ENCODE results near the gene GNAI1. TPM values are rescaled to one million over a fixed set of nuclear protein-coding genes. Genes with fewer than 3 reads are reported as not detected.

Gene GNAI1
- total RNA-seq, 1 experiment from 2014 or later: 20.5 TPM

DNA sequence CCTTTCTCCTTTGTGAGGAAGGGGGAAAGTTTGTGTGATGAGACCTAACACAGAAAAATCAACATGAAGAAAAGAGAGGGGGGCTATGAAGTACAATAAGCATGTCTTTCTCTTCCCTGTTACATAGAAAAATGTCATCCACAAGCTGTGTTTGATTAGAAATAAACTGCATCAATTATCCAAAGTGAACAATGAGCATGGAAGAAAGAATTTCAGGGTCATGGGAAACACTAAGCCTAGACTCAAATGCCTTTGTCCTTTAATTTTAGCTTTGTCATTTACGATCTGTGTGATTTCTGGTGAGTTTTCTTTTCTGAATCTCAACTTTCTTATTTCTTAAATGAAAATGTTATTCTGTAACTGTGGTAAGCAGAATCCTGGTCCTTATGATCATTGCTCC lies 121.0 kb downstream of the GNAI1 start:
- CTCF ChIA-PET: no interaction called here

DNA sequence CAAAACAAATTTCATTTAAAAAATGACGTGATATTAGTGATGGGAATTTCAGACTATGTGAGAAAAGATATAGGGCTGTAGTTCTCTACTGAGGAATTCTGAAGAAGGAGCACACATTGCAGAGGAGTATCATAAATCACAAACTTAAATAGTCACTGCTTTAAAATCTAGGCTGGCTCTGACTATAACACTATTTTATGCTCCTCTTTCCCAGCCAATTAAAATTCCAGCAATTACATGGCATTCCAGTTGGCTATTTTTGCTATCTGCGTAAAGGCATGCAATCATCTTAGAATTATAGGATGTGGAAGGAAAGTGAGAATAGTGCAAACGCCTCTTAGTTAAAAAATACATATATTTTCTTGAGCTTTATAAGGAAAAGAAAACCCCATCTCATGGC lies 123.1 kb downstream of the GNAI1 start:
- no peak overlapping the region for H3K4me3 Mint-ChIP-seq (ENCODE audit: low read depth, unreplicated experiment)
- no peaks in the 10 kb centered on the region for H3K36me3 Mint-ChIP-seq (ENCODE audit: insufficient read depth, unreplicated experiment)
- no peak for DNase-seq
- H3K27ac Mint-ChIP-seq (ENCODE audit: unreplicated experiment): no peak overlapping the region
- no TSS peak for BruUV-seq (replicated peaks)
- intact Hi-C loops (cut with micrococcal nuclease; ENCODE audit: unreplicated experiment): no loop called here
- no peaks in the 10 kb centered on the region for H3K9me3 Mint-ChIP-seq (ENCODE audit: low read depth, unreplicated experiment)
- CTCF ChIA-PET: no interaction called here
- H3K27me3 Mint-ChIP-seq (ENCODE audit: unreplicated experiment): no peaks in the 10 kb centered on the region
- TF ChIP-seq, protein P1, sequence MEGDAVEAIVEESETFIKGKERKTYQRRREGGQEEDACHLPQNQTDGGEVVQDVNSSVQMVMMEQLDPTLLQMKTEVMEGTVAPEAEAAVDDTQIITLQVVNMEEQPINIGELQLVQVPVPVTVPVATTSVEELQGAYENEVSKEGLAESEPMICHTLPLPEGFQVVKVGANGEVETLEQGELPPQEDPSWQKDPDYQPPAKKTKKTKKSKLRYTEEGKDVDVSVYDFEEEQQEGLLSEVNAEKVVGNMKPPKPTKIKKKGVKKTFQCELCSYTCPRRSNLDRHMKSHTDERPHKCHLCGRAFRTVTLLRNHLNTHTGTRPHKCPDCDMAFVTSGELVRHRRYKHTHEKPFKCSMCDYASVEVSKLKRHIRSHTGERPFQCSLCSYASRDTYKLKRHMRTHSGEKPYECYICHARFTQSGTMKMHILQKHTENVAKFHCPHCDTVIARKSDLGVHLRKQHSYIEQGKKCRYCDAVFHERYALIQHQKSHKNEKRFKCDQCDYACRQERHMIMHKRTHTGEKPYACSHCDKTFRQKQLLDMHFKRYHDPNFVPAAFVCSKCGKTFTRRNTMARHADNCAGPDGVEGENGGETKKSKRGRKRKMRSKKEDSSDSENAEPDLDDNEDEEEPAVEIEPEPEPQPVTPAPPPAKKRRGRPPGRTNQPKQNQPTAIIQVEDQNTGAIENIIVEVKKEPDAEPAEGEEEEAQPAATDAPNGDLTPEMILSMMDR (IDR thresholded peaks at IDR 0.05; ENCODE audit: unreplicated experiment): no peak
- H3K4me1 Mint-ChIP-seq (ENCODE audit: low read depth, unreplicated experiment): no peaks in the 10 kb centered on the region

More for the DNA sequence above, 121.0 kb downstream of the GNAI1 start:
- no peak for DNase-seq
- H3K27me3 Mint-ChIP-seq (ENCODE audit: unreplicated experiment): no peaks in the 10 kb centered on the region
- no peaks in the 10 kb centered on the region for H3K36me3 Mint-ChIP-seq (ENCODE audit: insufficient read depth, unreplicated experiment)
- H3K9me3 Mint-ChIP-seq (ENCODE audit: low read depth, unreplicated experiment): peaks cover under 1% of the 10 kb centered on the region
- intact Hi-C loops (cut with micrococcal nuclease; ENCODE audit: unreplicated experiment): no loop called here
- TF ChIP-seq, protein P1 (IDR thresholded peaks at IDR 0.05; ENCODE audit: unreplicated experiment): no peak
- BruUV-seq (replicated peaks): no TSS peak
- no peaks in the 10 kb centered on the region for H3K4me1 Mint-ChIP-seq (ENCODE audit: low read depth, unreplicated experiment)
- no peak overlapping the region for H3K4me3 Mint-ChIP-seq (ENCODE audit: low read depth, unreplicated experiment)
- no peak overlapping the region for H3K27ac Mint-ChIP-seq (ENCODE audit: unreplicated experiment)

DNA sequence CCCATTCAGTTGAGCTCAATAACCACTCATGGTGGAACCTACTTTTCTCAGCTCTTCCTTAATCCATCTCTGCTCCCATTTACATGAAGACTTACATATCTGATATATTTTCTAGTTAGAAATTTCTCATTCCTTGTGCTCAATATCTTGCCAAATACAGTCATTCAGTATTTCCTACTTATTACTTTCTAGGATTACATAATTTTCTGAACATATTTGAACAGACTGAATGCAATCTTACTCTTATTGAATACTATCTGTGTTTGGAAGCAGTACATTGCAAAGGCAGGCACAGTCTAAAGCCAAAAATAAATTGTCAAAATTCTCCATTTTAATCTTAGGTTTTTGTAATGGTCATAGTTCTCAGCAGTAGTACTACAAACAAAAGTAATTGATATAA lies 126.0 kb downstream of the GNAI1 start:
- no TSS peak for BruUV-seq (replicated peaks)

DNA sequence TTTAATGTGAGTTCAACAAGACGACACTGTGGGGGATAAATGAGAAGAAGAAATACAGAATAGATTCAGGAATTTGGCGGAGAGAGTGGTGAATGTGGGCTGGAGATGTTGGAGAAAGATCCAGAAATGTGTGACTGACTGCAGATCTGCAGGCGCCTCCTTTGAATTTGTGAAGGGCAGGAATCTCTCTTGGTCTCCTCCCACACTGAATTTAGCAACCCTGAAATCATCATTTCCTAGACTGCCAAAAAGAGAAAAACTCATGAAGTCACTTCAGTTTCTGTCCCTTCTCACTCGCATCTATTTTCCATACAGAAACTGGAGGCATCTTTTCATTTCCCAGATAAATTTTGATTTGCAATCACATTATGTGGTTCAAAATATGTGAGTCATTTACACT lies 128.7 kb downstream of the GNAI1 start:
- Mint-ChIP-seq H3K27me3 (ENCODE audit: unreplicated experiment) (no peaks in the 10 kb centered on the region), H3K9me3 (ENCODE audit: low read depth, unreplicated experiment) (no peaks in the 10 kb centered on the region), H3K4me1 (ENCODE audit: low read depth, unreplicated experiment) (no peaks in the 10 kb centered on the region), H3K4me3 (ENCODE audit: low read depth, unreplicated experiment) (no peak overlapping the region), H3K36me3 (ENCODE audit: insufficient read depth, unreplicated experiment) (no peaks in the 10 kb centered on the region), H3K27ac (ENCODE audit: unreplicated experiment) (no peak overlapping the region)
- DNase-seq: no peak
- no TSS peak for BruUV-seq (replicated peaks)
- TF ChIP-seq, protein P1 (IDR thresholded peaks at IDR 0.05; ENCODE audit: unreplicated experiment): no peak
- CTCF ChIA-PET: no interaction called here
- intact Hi-C loops (cut with micrococcal nuclease; ENCODE audit: unreplicated experiment): no loop called here

More for the DNA sequence above, 126.0 kb downstream of the GNAI1 start:
- no peak overlapping the region for H3K4me3 Mint-ChIP-seq (ENCODE audit: low read depth, unreplicated experiment)
- H3K27me3 Mint-ChIP-seq (ENCODE audit: unreplicated experiment): no peaks in the 10 kb centered on the region
- H3K4me1 Mint-ChIP-seq (ENCODE audit: low read depth, unreplicated experiment): no peaks in the 10 kb centered on the region
- H3K27ac Mint-ChIP-seq (ENCODE audit: unreplicated experiment): no peak overlapping the region
- CTCF ChIA-PET: no interaction called here
- H3K36me3 Mint-ChIP-seq (ENCODE audit: insufficient read depth, unreplicated experiment): no peaks in the 10 kb centered on the region
- DNase-seq: no peak
- TF ChIP-seq, protein P1 (IDR thresholded peaks at IDR 0.05; ENCODE audit: unreplicated experiment): no peak
- intact Hi-C loops (cut with micrococcal nuclease; ENCODE audit: unreplicated experiment): no loop called here
- H3K9me3 Mint-ChIP-seq (ENCODE audit: low read depth, unreplicated experiment): no peaks in the 10 kb centered on the region
